HCT116 (cell line): Measurements from ENCODE around the gene RAC2. TPM values are rescaled to one million over a fixed set of nuclear protein-coding genes. Genes with fewer than 3 reads are reported as not detected.

Experiments used
- ATAC-seq: fragments of 200-7000 bp; cut with Tn5 transposase; 2 replicates; pipeline ENCODE4 v1.9.1; 2020; ENCODE audit warnings: mild to moderate bottlenecking, moderate library complexity
- BruUV-seq: library from RNA; stranded (reverse); fragments of 400-500 nt; replicated peaks from 2 replicates; lab custom pipeline; 2021; lab: Mats Ljungman, UMichigan
- CTCF ChIA-PET: fragments of 300-600 bp; sonication (Branson Sonifier 250); formaldehyde crosslinking; loops from one replicate; lab custom pipeline; 2021; ENCODE audit warnings: antibody characterized with exemption; lab: Charles Lee
- POLR2A ChIA-PET: fragments of 300-600, 350-600 bp; sonication (Branson Sonifier 250); formaldehyde crosslinking; loops from one replicate; lab custom pipeline; 2021; ENCODE audit warnings: antibody characterized with exemption; lab: Charles Lee
- RAD21 ChIA-PET, 2 experiments: fragments of 300-600 bp; sonication (Branson Sonifier 250); formaldehyde crosslinking; loops; one replicate each; lab custom pipeline; 2023; ENCODE audit warnings: low total read pairs in 2 of 2; ENCODE audit not compliant: uncharacterized antibody in 2 of 2, unreplicated experiment in 2 of 2, low non-redundant PET in 1 of 2; lab: Charles Lee
- DNase-seq: peaks from one replicate; pipeline ENCODE4 v3.0.0-alpha.2; 2010; ENCODE audit warnings: low read depth, low spot score
- H2AFZ ChIP-seq: fragments of 200-600 bp; shearing (Covaris generic), sonication (generic); 2 replicates; pipeline ENCODE4 v1.6.1; 2017; ENCODE audit warnings: low read depth, mixed run types, mixed read lengths, antibody characterized with exemption, low read length; ENCODE audit not compliant: poor library complexity, severe bottlenecking
- H3K27ac ChIP-seq: 2 replicates; pipeline ENCODE4 v1.5.1; 2012; ENCODE audit warnings: low read depth, low read length
- H3K27me3 ChIP-seq: fragments of 200-600 bp; sonication (generic); 2 replicates; pipeline ENCODE4 v1.6.1; 2016; ENCODE audit warnings: mixed run types, low read length, mixed read lengths; ENCODE audit not compliant: insufficient read depth
- H3K36me3 ChIP-seq, 2 experiments: fragments of 200-500 bp in 1 of 2; fragments of 200-600 bp in 1 of 2; sonication (Bioruptor generic) in 1 of 2; sonication (generic) in 1 of 2; 2 replicates each; pipeline versions ENCODE4 v1.5.1 to v1.6.1; 2014 to 2016; ENCODE audit warnings: low read length in 2 of 2, inconsistent platforms in 1 of 2, mixed read lengths in 1 of 2, mixed run types in 1 of 2; ENCODE audit not compliant: insufficient read depth in 2 of 2, control insufficient read depth in 1 of 2
- H3K4me1 ChIP-seq, 2 experiments: fragments of 200-600 bp in 1 of 2; sonication (generic) in 1 of 2; 2 replicates each; pipeline versions ENCODE4 v1.5.1 to v1.6.1; 2012 to 2017; ENCODE audit warnings: low read length in 2 of 2, inconsistent platforms in 1 of 2, mild to moderate bottlenecking in 1 of 2, mixed read lengths in 1 of 2, mixed run types in 1 of 2, moderate library complexity in 1 of 2; ENCODE audit not compliant: insufficient read depth in 2 of 2, control insufficient read depth in 1 of 2
- H3K4me2 ChIP-seq: fragments of 200-600 bp; sonication (generic); 2 replicates; pipeline ENCODE4 v1.6.1; 2017; ENCODE audit warnings: mixed run types, low read length, mixed read lengths
- H3K4me3 ChIP-seq, 2 experiments: fragments of 200-600 bp in 1 of 2; sonication (generic) in 1 of 2; replicated peaks in 1 of 2; 2 replicates each; pipeline ENCODE4 v1.5.1; 2011 to 2016; ENCODE audit warnings: low read length in 2 of 2, control low read depth in 1 of 2, low read depth in 1 of 2, mild to moderate bottlenecking in 1 of 2, mixed read lengths in 1 of 2, mixed run types in 1 of 2
- H3K79me2 ChIP-seq: fragments of 200-600 bp; sonication (generic); 2 replicates; pipeline ENCODE4 v1.6.1; 2017; ENCODE audit warnings: mild to moderate bottlenecking, mixed run types, low read length, moderate library complexity, mixed read lengths; ENCODE audit not compliant: insufficient read depth
- H3K9ac ChIP-seq: fragments of 200-600 bp; sonication (generic); 2 replicates; pipeline ENCODE4 v1.6.1; 2016; ENCODE audit warnings: low read length, mixed read lengths
- H3K9me2 ChIP-seq: fragments of 200-600 bp; sonication (generic), shearing (Covaris generic); 2 replicates; pipeline ENCODE4 v1.6.1; 2017; ENCODE audit warnings: mixed run types, mild to moderate bottlenecking, moderate library complexity; ENCODE audit not compliant: insufficient read depth
- H3K9me3 ChIP-seq, 2 experiments: fragments of 200-500 bp in 1 of 2; fragments of 200-600 bp in 1 of 2; sonication (Bioruptor generic) in 1 of 2; sonication (generic) in 1 of 2; 2 replicates each; pipeline ENCODE4 v1.6.1; 2014 to 2017; ENCODE audit warnings: low read length in 2 of 2, mixed read lengths in 2 of 2, inconsistent platforms in 1 of 2, low read depth in 1 of 2, mild to moderate bottlenecking in 1 of 2, mixed run types in 1 of 2, moderate library complexity in 1 of 2; ENCODE audit not compliant: control insufficient read depth in 1 of 2, insufficient read depth in 1 of 2
- H4K20me1 ChIP-seq: fragments of 200-600 bp; sonication (generic), shearing (Covaris generic); 2 replicates; pipeline ENCODE4 v1.6.1; 2017; ENCODE audit warnings: mixed run types, mild to moderate bottlenecking, moderate library complexity; ENCODE audit not compliant: insufficient read depth
- CBX3 ChIP-seq: IDR thresholded peaks from 2 replicates; pipeline ENCODE4 v1.6.1; 2012; ENCODE audit warnings: low read depth
- CEBPB ChIP-seq: IDR thresholded peaks from 2 replicates; pipeline ENCODE4 v1.6.1; 2012; ENCODE audit warnings: low read depth
- EGR1 ChIP-seq: IDR thresholded peaks from 2 replicates; pipeline ENCODE4 v1.6.1; 2012; ENCODE audit warnings: low read depth
- ELF1 ChIP-seq: IDR thresholded peaks from 2 replicates; pipeline ENCODE4 v1.6.1; 2012; ENCODE audit warnings: low read depth, borderline replicate concordance
- EZH2 ChIP-seq: fragments of 200-600 bp; sonication (generic); IDR thresholded peaks from 2 replicates; pipeline ENCODE4 v1.6.1; 2017; ENCODE audit warnings: antibody characterized with exemption, mixed run types
- EZH2phosphoT487 ChIP-seq: fragments of 200-600 bp; IDR thresholded peaks from 2 replicates; pipeline ENCODE4 v1.6.1; 2018; ENCODE audit warnings: antibody characterized with exemption, borderline replicate concordance
- FOSL1 ChIP-seq: IDR thresholded peaks from 2 replicates; pipeline ENCODE4 v1.6.1; 2012; ENCODE audit warnings: low read depth
- JUND ChIP-seq: IDR thresholded peaks from 2 replicates; pipeline ENCODE4 v1.6.1; 2012
- POLR2A ChIP-seq: IDR thresholded peaks from 2 replicates; pipeline ENCODE4 v1.7.0; 2011; ENCODE audit warnings: borderline replicate concordance; ENCODE audit not compliant: insufficient read depth, insufficient read length; ENCODE audit errors: extremely low read depth
- POLR2AphosphoS5 ChIP-seq: IDR thresholded peaks from 2 replicates; pipeline ENCODE4 v1.6.1; 2011; ENCODE audit warnings: mild to moderate bottlenecking, low read depth, low read length, moderate library complexity
- RAD21 ChIP-seq: IDR thresholded peaks from 2 replicates; pipeline ENCODE4 v1.6.1; 2012; ENCODE audit warnings: low read depth, mild to moderate bottlenecking
- SP1 ChIP-seq: IDR thresholded peaks from 2 replicates; pipeline ENCODE4 v1.6.1; 2012; ENCODE audit warnings: low read depth
- SRF ChIP-seq: IDR thresholded peaks from 2 replicates; pipeline ENCODE4 v1.6.1; 2012; ENCODE audit warnings: low read depth
- TCF7L2 ChIP-seq: IDR thresholded peaks from 2 replicates; pipeline ENCODE4 v1.7.0; 2011; ENCODE audit warnings: borderline replicate concordance, inconsistent platforms; ENCODE audit not compliant: insufficient read depth, insufficient read length; ENCODE audit errors: extremely low read depth
- YY1 ChIP-seq: IDR thresholded peaks from 2 replicates; pipeline ENCODE4 v1.6.1; 2011; ENCODE audit warnings: low read length, low read depth, moderate library complexity, mild to moderate bottlenecking; ENCODE audit not compliant: insufficient replicate concordance; ENCODE audit errors: extremely low read depth
- ZFX ChIP-seq: fragments of 450-650 bp; IDR thresholded peaks from 2 replicates; pipeline ENCODE4 v1.6.1; 2017
- ZNF274 ChIP-seq: fragments of 200-500 bp; sonication (Bioruptor generic); IDR thresholded peaks from 2 replicates; pipeline ENCODE4 v1.6.1; 2014; ENCODE audit warnings: mild to moderate bottlenecking, low read depth, low read length, inconsistent platforms
- intact Hi-C: fragments of 100-400 bp; cut with micrococcal nuclease; formaldehyde crosslinking; loops from 2 replicates; pipeline ENCODE4 v1.10.0; 2022
- total RNA-seq: library from RNA; stranded (reverse); gene quantifications from one replicate; pipeline ENCODE4 v1.2.1, GENCODE V29; 2021; ENCODE audit not compliant: unreplicated experiment
- TF ChIP-seq, protein P1 (sequence below), 3 experiments: fragments of 200-600 bp in 1 of 3; sonication (generic) in 1 of 3; IDR thresholded peaks in 2 of 3; conservative IDR thresholded peaks in 1 of 3; 2 replicates each; pipeline ENCODE4 v1.5.1; 2012 to 2017; ENCODE audit warnings: low read depth in 2 of 3, low read length in 2 of 3, antibody characterized with exemption in 1 of 3, borderline replicate concordance in 1 of 3, control low read depth in 1 of 3, mild to moderate bottlenecking in 1 of 3, mixed read lengths in 1 of 3, mixed run types in 1 of 3, moderate library complexity in 1 of 3; ENCODE audit not compliant: insufficient read depth in 1 of 3
- TF ChIP-seq, protein P2 (sequence below): IDR thresholded peaks from 2 replicates; pipeline ENCODE4 v1.6.1; 2012
- TF ChIP-seq, protein P3 (sequence below): IDR thresholded peaks from 2 replicates; pipeline ENCODE4 v1.6.1; 2012
- TF ChIP-seq, protein P4 (sequence below): IDR thresholded peaks from 2 replicates; pipeline ENCODE4 v1.6.1; 2012; ENCODE audit warnings: low read depth

RAC2 gene
- total RNA-seq, 1 experiment from 2014 or later, result 62.0 TPM

DNA sequence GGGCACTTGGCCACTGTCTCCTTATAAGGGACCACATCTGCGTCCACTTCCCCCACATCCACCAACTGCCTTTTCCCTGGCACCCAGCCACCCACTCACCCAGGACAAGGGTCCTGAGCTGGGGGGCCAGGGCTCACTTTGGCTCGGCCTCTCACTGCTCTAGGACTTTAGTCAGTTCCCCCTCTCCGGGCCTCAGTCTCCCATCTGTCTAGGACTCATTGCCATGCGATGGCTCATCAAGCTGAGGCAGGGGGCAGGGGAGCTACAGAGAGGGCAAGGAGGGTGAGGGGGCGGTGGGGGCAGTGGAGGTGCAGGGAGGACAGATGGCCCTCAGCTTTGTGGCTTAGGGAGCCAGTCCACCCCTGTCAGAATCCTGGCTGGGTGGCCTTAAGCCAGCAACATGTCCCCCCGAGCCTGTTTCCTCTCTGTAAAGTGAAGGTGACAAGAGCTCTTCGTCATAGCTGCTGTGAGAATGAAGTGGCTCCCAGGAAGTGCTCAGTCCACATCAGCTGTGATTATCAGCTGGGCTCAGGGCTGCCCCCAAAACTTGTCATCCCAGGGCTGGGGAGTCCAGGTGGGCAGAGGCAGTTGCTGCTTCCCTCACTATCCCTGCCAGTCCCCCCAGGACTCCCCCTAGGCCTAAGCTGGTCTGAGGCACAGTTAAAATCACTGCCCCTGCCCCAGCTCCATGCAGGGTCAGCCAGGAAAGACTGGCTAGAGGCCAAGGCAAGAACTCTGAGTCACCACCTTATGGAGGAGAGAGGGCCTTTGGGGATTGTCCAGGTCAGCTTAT, 14.9 kb downstream of the RAC2 start:
- ATAC-seq (peak; percentile 71), DNase-seq (peak; percentile 43)
- Histone ChIP-seq H2AFZ (no peak overlapping the region), H3K9ac (peak overlapping the region; percentile 65), H3K4me1 (peaks cover 24 to 41% of the 10 kb centered on the region in 2 experiments), H3K79me2 (no peaks in the 10 kb centered on the region), H3K9me2 (no peaks in the 10 kb centered on the region), H3K4me3 (peak overlapping the region in 1 of 2 experiments; percentile 48; a peak in 3 of 4 replicates), H3K4me2 (peak overlapping the region; percentile 88), H3K36me3 (peaks cover 0 to 7% of the 10 kb centered on the region in 2 experiments; a peak in 1 of 4 replicates), H3K27ac (peak overlapping the region; percentile 55), H3K9me3 (no peaks in the 10 kb centered on the region), H4K20me1 (no peaks in the 10 kb centered on the region), H3K27me3 (no peaks in the 10 kb centered on the region)
- RAD21 ChIA-PET, result no interaction called here
- intact Hi-C loops, result no loop called here
- no peak for TF ChIP-seq EZH2phosphoT487
- TF ChIP-seq SP1, result peak; percentile 5; the same call in 1 of the 2 replicates
- TF ChIP-seq, protein P1, sequence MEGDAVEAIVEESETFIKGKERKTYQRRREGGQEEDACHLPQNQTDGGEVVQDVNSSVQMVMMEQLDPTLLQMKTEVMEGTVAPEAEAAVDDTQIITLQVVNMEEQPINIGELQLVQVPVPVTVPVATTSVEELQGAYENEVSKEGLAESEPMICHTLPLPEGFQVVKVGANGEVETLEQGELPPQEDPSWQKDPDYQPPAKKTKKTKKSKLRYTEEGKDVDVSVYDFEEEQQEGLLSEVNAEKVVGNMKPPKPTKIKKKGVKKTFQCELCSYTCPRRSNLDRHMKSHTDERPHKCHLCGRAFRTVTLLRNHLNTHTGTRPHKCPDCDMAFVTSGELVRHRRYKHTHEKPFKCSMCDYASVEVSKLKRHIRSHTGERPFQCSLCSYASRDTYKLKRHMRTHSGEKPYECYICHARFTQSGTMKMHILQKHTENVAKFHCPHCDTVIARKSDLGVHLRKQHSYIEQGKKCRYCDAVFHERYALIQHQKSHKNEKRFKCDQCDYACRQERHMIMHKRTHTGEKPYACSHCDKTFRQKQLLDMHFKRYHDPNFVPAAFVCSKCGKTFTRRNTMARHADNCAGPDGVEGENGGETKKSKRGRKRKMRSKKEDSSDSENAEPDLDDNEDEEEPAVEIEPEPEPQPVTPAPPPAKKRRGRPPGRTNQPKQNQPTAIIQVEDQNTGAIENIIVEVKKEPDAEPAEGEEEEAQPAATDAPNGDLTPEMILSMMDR (IDR thresholded peaks at IDR 0.05 in 2 of 3, conservative IDR thresholded peaks at IDR 0.05 in 1 of 3; ENCODE audit: borderline replicate concordance in 1 of 3, insufficient read depth in 1 of 3, low read depth in 2 of 3, low read length in 2 of 3), result no peak
- no peak for TF ChIP-seq SRF
- no peak; the same call in 1 of the 2 replicates for TF ChIP-seq EGR1
- TF ChIP-seq, protein P2, sequence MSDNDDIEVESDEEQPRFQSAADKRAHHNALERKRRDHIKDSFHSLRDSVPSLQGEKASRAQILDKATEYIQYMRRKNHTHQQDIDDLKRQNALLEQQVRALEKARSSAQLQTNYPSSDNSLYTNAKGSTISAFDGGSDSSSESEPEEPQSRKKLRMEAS, result no peak
- TF ChIP-seq TCF7L2, result no peak
- no peak for TF ChIP-seq ELF1
- peak; percentile 53; the same call in 1 of the 2 replicates for TF ChIP-seq CBX3
- TF ChIP-seq POLR2A, result no peak
- no peak for TF ChIP-seq ZNF274
- TF ChIP-seq RAD21, result no peak
- no peak for TF ChIP-seq EZH2
- TF ChIP-seq, protein P3, sequence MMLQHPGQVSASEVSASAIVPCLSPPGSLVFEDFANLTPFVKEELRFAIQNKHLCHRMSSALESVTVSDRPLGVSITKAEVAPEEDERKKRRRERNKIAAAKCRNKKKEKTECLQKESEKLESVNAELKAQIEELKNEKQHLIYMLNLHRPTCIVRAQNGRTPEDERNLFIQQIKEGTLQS, result no peak
- no peak for TF ChIP-seq ZFX
- TF ChIP-seq YY1, result no peak
- TF ChIP-seq POLR2AphosphoS5, result peak; percentile 21; the same call in 1 of the 2 replicates
- TF ChIP-seq FOSL1, result peak; percentile 62
- peak; percentile 63; the same call in 1 of the 2 replicates for TF ChIP-seq JUND
- no peak for TF ChIP-seq CEBPB
- TF ChIP-seq, protein P4, sequence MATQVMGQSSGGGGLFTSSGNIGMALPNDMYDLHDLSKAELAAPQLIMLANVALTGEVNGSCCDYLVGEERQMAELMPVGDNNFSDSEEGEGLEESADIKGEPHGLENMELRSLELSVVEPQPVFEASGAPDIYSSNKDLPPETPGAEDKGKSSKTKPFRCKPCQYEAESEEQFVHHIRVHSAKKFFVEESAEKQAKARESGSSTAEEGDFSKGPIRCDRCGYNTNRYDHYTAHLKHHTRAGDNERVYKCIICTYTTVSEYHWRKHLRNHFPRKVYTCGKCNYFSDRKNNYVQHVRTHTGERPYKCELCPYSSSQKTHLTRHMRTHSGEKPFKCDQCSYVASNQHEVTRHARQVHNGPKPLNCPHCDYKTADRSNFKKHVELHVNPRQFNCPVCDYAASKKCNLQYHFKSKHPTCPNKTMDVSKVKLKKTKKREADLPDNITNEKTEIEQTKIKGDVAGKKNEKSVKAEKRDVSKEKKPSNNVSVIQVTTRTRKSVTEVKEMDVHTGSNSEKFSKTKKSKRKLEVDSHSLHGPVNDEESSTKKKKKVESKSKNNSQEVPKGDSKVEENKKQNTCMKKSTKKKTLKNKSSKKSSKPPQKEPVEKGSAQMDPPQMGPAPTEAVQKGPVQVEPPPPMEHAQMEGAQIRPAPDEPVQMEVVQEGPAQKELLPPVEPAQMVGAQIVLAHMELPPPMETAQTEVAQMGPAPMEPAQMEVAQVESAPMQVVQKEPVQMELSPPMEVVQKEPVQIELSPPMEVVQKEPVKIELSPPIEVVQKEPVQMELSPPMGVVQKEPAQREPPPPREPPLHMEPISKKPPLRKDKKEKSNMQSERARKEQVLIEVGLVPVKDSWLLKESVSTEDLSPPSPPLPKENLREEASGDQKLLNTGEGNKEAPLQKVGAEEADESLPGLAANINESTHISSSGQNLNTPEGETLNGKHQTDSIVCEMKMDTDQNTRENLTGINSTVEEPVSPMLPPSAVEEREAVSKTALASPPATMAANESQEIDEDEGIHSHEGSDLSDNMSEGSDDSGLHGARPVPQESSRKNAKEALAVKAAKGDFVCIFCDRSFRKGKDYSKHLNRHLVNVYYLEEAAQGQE, result no peak
- BruUV-seq, result no TSS peak
- CTCF ChIA-PET, result interaction anchor here (0.8 to 2.1 kb wide), 3 partner anchors 29 to 31 kb away, joined by 5 to 19 read pairs (median 13); no protein-coding TSS in a partner anchor
- POLR2A ChIA-PET, result interaction anchor here (0.9 to 1.7 kb wide), 5 partner anchors 11 to 230 kb away, joined by 3 to 10 read pairs (median 5); partner anchors contain the start of genes C1QTNF6 and RAC2
